Measurements from ENCODE around the gene DNAJC17. TPM values are rescaled to one million over a fixed set of nuclear protein-coding genes. Genes with fewer than 3 reads are reported as not detected.

The DNAJC17 gene
- total RNA-seq, 1 donor from 2014 or later = 54.3 TPM

DNA sequence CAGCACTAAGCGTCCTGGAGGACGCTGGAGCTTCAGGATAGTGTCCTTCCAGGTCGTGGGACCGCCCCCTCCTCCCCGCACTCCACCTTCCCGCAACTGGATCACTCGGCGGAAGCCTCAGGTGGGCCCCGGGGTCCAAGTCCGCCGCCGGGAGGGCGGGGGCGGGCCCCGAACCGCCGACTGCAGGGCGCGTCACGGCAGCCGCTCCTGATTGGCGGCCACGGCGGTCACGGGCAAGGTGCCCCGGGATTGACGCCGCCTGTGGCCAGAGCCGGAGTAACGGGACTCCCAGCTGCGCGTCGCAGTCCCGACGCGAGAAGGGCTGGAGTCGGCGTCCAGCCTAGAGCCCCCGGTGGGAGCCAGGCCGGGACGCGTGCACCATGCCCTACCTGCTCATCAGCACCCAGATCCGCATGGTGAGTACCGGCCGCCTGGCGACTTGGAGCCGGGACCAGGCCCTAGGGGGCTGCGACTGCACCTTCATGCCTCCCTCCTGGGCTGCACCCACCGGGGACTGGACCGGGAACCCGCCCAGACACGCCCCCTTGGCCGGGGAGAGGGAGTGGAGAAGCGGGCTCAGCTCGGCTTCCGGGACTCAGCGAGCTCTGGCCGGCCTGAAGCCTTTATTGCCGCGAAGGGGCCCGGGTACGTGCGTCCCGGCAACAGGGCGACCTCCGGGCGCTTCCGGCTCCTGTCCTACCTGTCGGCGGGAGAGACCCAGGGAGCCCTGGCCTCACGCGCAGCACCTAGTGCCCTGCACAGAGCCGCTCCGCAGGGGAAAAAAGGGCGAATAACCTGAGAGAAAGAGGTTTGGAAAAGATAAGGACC, 43.3 kb downstream of the DNAJC17 start, which contains the start of gene GCHFR:
Gene GCHFR (plus strand): TSS at position 268 of the 828 bp plus-strand sequence. CDS start 113 bp downstream, at position 381.
- Mint-ChIP-seq H3K4me3 (peak within 1 kb of the TSS; percentile 76), H3K4me1 (peaks cover 27% of the 10 kb centered on the region), H3K36me3 (ENCODE audit: low read depth) (peaks cover 6% of the 10 kb centered on the region), H3K27ac (peak within 1 kb of the TSS; percentile 89), H3K27me3 (peaks cover 2% of the 10 kb centered on the region), H3K9me3 (no peaks in the 10 kb centered on the region)
- peak; percentile 94 for DNase-seq
- intact Hi-C loops (cut with micrococcal nuclease) = loop anchor here (1.0 to 10.0 kb wide), 5 partner anchors 9 to 199 kb away; partner anchors contain the start of genes CCDC32, KNL1, RAD51 and RMDN3

DNA sequence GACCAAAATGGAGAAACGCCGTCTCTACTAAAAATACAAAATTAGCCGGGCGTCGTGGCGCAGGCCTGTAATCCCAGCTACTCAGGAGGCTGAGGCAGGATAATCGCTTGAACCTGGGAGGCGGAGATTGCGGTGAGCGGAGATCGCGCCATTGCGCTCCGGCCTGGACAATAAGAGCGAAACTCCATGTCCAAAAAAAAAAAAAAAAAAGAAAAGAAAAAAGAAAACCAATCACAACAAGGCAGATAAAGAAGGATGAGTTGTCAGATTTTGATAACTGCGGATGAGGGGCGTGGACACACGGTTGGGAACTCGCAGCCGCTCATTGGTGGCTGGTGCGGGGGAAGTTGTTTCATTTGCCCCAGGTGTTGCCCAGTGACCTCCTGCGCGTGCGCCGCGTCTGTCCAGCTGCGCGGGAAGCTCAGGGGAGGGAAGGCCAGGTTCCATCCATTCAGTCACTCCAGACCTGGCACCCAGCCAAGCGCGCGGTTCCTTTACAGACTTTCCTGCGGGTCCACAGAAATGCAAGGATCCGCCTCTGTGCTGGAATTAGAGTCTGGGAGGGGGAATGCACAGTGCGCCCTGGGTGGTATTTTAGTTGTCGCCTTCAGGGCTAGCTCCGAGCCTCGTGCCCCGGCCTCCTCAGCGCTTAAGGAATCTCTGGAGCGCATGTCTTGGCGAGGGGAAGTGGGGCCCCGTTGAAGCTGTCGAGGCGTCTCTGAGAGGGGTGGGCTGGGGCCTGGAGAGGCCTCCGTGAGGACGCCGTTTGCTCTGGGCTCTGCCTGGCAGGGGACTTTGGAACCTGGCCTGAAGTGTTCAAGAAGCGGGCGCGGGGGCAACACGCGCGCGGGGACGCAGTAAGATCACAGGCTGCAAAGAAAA, 44.1 kb downstream of the DNAJC17 start:
- H3K27ac Mint-ChIP-seq = peak overlapping the region; percentile 89
- peak overlapping the region; percentile 76 for H3K4me3 Mint-ChIP-seq
- peaks cover 2% of the 10 kb centered on the region for H3K27me3 Mint-ChIP-seq
- DNase-seq = peak; percentile 81
- intact Hi-C loops (cut with micrococcal nuclease) = loop anchor here (5.0 to 10.0 kb wide), 3 partner anchors 129 to 198 kb away; partner anchors contain the start of genes CCDC32, KNL1, RPUSD2 and VPS18
- H3K4me1 Mint-ChIP-seq = peaks cover 22% of the 10 kb centered on the region
- peaks cover 4% of the 10 kb centered on the region for H3K36me3 Mint-ChIP-seq (ENCODE audit: low read depth)
- H3K9me3 Mint-ChIP-seq = no peaks in the 10 kb centered on the region

DNA sequence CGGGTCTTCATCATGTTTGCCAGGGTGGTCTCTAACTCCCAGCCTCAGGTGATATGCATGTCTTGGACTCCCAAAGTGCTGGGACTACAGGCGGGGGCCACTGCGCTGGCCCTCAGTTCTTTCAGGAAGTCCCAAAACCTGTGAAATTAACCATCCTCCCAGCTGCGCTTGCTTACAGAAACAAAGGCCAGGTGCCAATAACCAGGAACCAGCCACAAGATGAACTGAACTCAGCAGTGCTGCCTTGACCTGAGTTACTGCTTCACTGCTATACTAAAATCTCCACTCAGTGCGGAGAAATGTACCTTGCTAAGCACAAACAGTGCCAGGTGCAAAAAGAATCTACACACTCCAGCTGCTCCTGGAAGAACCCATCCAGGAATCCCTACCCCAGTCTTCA, 47.3 kb downstream of the DNAJC17 start:
- intact Hi-C loops (cut with micrococcal nuclease) = loop anchor here (5.0 to 10.0 kb wide), 4 partner anchors 83 to 195 kb away; partner anchors contain the start of genes CCDC32, KNL1, RPUSD2 and VPS18
- Mint-ChIP-seq H3K36me3 (ENCODE audit: low read depth) (no peaks in the 10 kb centered on the region), H3K4me1 (peaks cover 24% of the 10 kb centered on the region)

DNA sequence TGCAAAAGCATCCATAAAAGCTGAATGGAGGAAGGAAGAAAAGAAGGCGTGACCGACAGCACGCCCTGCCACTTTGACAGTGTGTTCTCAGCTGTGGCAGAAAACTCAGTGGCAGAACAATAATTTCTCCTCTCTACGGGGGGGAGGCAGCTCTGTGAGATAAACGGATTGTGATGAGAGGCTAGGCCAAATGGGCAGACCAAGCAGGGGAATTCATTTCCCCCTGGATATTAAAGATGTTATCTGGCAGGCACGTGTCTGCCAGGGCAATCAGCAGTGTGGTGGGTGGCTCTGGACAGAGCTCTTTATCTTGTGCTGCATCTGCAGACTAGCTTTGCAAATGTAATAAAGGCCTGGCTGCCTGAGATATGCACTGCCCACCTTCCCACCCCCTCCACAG, 50.3 kb downstream of the DNAJC17 start:
- H3K4me3 Mint-ChIP-seq = peak overlapping the region; percentile 10
- intact Hi-C loops (cut with micrococcal nuclease) = loop anchor here (5.0 kb wide), 1 partner anchor 80 kb away; no protein-coding TSS in a partner anchor
- H3K9me3 Mint-ChIP-seq = no peaks in the 10 kb centered on the region
- no peak for DNase-seq
- H3K27ac Mint-ChIP-seq = peak overlapping the region; percentile 1
- peaks cover 2% of the 10 kb centered on the region for H3K27me3 Mint-ChIP-seq
- H3K36me3 Mint-ChIP-seq (ENCODE audit: low read depth) = peaks cover 12% of the 10 kb centered on the region
- peaks cover 35% of the 10 kb centered on the region for H3K4me1 Mint-ChIP-seq

More for the DNA sequence above, 47.3 kb downstream of the DNAJC17 start:
- Mint-ChIP-seq H3K4me3 (no peak overlapping the region), H3K27ac (no peak overlapping the region), H3K9me3 (no peaks in the 10 kb centered on the region), H3K27me3 (peaks cover 2% of the 10 kb centered on the region)
- no peak for DNase-seq

GRCh38 chr15:40755812-40756208, 51.5 kb downstream of the DNAJC17 start:
- Mint-ChIP-seq H3K27ac (peak overlapping the region; percentile 98), H3K36me3 (ENCODE audit: low read depth) (peaks cover 19% of the 10 kb centered on the region), H3K4me3 (peak overlapping the region; percentile 98), H3K9me3 (no peaks in the 10 kb centered on the region), H3K4me1 (peaks cover 40% of the 10 kb centered on the region), H3K27me3 (peaks cover 2% of the 10 kb centered on the region)
- no peak for DNase-seq
- intact Hi-C loops (cut with micrococcal nuclease) = loop anchor here (1.0 to 5.0 kb wide), 5 partner anchors 8 to 79 kb away; partner anchors contain the start of genes DNAJC17, GCHFR and ZFYVE19

DNA sequence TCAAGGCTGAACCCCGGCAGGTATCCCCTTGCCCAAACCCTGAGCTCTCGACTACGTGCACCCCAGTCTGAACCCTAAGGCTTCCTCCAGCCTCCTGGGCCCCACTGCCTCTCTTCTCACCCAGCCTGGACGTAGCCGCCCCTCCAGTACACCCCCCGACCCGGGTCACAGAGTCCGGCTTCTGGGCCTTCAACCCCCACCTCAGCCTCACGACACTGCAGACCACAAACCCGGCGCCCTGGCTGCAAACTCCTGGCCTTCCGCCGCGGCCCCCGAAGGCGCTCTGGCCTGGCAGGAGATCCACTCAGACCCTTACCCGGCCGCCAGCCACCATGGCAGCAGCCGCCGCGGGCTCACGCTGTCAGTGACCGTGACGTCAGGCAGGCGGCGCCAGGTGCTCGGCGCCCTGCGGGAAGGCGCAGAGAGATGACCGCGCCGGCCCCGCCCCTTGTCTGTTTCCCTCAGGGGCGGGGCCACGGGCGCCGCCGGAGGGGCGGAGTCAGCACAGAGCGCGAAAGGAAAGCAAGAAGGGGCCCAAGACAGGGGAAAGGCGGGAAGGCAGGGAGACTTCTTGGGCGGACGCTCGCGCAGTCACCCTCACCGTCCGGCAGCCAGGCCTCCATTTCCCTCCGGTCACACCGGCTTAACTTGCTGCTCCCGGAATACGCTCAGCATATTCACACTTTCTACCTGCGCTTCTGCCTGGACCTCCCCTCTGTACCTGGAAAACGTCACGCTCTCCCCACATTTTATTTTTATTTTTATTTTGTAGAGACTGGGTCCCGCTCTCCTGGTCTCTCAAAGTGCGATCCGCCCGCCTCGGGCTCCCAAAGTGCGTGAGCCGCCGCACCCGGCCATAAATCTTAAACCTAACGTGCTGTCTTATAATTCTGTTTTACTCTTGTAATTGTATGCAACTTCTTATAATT, 52.1 kb downstream of the DNAJC17 start, which contains the start of gene RMDN3:
Gene RMDN3 (minus strand): TSS at position 372 of the 929 bp plus-strand sequence. CDS start 471 bp downstream, outside the sequence.
- intact Hi-C loops (cut with micrococcal nuclease) = loop anchor here (1.0 to 5.0 kb wide), 5 partner anchors 9 to 78 kb away; partner anchors contain the start of genes DNAJC17, GCHFR and ZFYVE19
- H3K27me3 Mint-ChIP-seq = no peaks in the 10 kb centered on the region
- H3K4me1 Mint-ChIP-seq = peaks cover 38% of the 10 kb centered on the region
- no peaks in the 10 kb centered on the region for H3K9me3 Mint-ChIP-seq
- H3K4me3 Mint-ChIP-seq = peak within 1 kb of the TSS; percentile 98
- DNase-seq = peak; percentile 99
- peak within 1 kb of the TSS; percentile 98 for H3K27ac Mint-ChIP-seq
- peaks cover 21% of the 10 kb centered on the region for H3K36me3 Mint-ChIP-seq (ENCODE audit: low read depth)

DNA sequence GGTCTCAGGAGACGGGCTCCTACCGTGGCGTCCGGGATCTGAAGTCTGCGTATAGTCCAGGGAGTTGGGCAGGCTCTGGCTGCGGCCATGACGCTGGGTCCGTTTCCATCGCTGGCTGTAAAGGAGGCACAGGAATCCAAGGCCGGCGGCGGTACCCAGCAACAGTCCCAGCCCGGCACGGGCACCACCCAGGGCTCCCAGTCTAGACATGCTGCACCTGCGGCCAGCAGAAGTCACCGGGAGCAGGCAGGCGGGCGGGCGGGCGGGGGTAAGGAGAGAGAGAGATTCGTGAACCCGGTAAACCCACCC, 52.7 kb downstream of the DNAJC17 start:
- no peaks in the 10 kb centered on the region for H3K9me3 Mint-ChIP-seq
- peaks cover 24% of the 10 kb centered on the region for H3K36me3 Mint-ChIP-seq (ENCODE audit: low read depth)
- no peaks in the 10 kb centered on the region for H3K27me3 Mint-ChIP-seq
- peaks cover 38% of the 10 kb centered on the region for H3K4me1 Mint-ChIP-seq
- peak overlapping the region; percentile 98 for H3K4me3 Mint-ChIP-seq
- peak overlapping the region; percentile 98 for H3K27ac Mint-ChIP-seq
- peak; percentile 76 for DNase-seq
- intact Hi-C loops (cut with micrococcal nuclease) = no loop called here

DNA sequence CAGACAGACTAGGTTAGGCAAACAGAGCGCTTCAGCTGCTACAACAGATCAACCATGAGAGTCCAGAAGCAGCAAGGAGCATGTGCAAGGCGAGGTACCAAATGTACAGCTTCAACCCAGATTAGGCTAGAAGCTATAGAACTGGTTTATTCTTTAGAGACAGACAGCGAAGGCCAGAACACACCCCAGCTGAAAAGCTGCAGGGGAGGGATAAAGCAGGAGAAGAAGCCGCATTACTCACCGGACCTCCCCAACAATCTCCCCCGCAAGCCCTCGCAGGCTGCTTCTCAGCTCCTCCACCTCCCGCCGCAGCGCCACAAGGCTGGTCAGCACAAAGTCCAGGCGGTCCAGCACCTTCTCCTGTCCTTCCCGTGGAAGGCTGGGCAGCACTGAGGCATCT, 55.5 kb downstream of the DNAJC17 start:
- no peak for DNase-seq
- Mint-ChIP-seq H3K27ac (no peak overlapping the region), H3K36me3 (ENCODE audit: low read depth) (peaks cover 40% of the 10 kb centered on the region), H3K9me3 (no peaks in the 10 kb centered on the region), H3K27me3 (no peaks in the 10 kb centered on the region), H3K4me1 (peaks cover 40% of the 10 kb centered on the region), H3K4me3 (no peak overlapping the region)
- intact Hi-C loops (cut with micrococcal nuclease) = no loop called here

GRCh38 chr15:40750885-40751284, 56.4 kb downstream of the DNAJC17 start:
- Mint-ChIP-seq H3K27ac (no peak overlapping the region), H3K27me3 (no peaks in the 10 kb centered on the region), H3K36me3 (ENCODE audit: low read depth) (peaks cover 44% of the 10 kb centered on the region), H3K9me3 (no peaks in the 10 kb centered on the region), H3K4me3 (no peak overlapping the region), H3K4me1 (peaks cover 37% of the 10 kb centered on the region)
- DNase-seq = no peak
- intact Hi-C loops (cut with micrococcal nuclease) = no loop called here

GRCh38 chr15:40749151-40749630, 58.1 kb downstream of the DNAJC17 start:
- Mint-ChIP-seq H3K4me1 (peaks cover 44% of the 10 kb centered on the region), H3K36me3 (ENCODE audit: low read depth) (peaks cover 53% of the 10 kb centered on the region), H3K4me3 (no peak overlapping the region), H3K27ac (peak overlapping the region; percentile 52), H3K9me3 (no peaks in the 10 kb centered on the region), H3K27me3 (no peaks in the 10 kb centered on the region)
- intact Hi-C loops (cut with micrococcal nuclease) = no loop called here
- DNase-seq = no peak

DNA sequence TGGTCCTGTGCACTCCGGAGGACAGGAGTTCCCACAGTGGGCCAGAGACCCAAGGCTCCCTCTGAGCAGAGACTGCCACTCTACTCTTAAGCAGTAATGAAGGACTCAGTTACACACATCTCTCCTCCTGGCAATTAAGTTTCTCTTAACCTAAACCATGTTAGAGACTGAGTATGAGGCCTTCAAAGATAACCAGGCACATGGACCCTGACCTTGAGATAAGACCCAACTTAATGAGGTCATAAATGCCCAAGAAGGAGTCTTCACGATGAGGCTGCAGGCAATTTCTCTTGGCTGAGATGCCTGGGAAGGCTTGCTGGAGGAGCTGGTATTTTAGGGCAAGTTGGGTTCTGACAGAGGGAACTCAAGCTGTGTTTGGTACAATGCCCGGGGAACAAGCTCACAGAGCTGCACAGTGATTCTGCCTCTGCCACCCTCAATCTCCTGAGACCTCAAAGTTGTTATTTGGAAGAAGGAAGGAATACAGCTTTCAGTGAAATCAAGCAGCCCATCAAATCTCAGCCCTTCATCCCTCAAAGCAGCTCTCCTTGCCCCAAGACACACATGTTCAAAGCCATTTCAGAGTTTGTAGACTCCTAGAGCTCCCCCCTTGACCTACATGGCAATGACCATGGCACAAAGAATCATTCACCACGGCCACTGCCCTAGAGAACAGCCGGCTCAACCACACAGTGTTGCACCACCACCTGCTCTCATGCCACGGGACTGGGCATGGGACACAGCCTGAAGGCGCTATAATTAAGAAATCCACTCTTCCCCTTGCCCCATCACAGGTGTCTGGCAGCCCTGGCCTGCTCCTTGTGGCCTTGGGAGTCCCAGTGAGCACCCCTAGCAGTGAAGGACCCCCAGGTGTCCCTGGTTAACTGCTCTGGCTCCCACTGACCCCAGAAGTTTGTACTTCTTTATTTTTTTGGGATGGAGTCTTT, 59.3 kb downstream of the DNAJC17 start:
- Mint-ChIP-seq H3K4me3 (no peak overlapping the region), H3K36me3 (ENCODE audit: low read depth) (peaks cover 54% of the 10 kb centered on the region), H3K27me3 (no peaks in the 10 kb centered on the region), H3K9me3 (no peaks in the 10 kb centered on the region), H3K4me1 (peaks cover 43% of the 10 kb centered on the region), H3K27ac (peak overlapping the region; percentile 10)
- no peak for DNase-seq
- intact Hi-C loops (cut with micrococcal nuclease) = no loop called here

All from activated CD4-positive, alpha-beta T cell treated with anti-CD3 and anti-CD28 coated beads, Interleukin-2, amount 10 ng/mL, durations not matched to agents 24 days and 14 days (primary cell).